T-helper 1 cell treated with Interleukin-12 subunit alpha and Interleukin-12 subunit beta and Interleukin-4 antibody, amounts not matched to agents 30 ng/mL and 1 ng/mL, for 36 hours (primary cell): ENCODE results near the gene DOC2A. TPM values are rescaled to one million over a fixed set of nuclear protein-coding genes. Genes with fewer than 3 reads are reported as not detected.
"Not testable (repeated sequence)": the region's sequence is repeated elsewhere in the genome, so short reads cannot be mapped to it uniquely, and the experiment has no call there.

ENCODE experiments used
- intact Hi-C: fragments of 100-400 bp; cut with micrococcal nuclease; formaldehyde crosslinking; loops from one replicate; pipeline ENCODE4 v1.15.1; 2024
- total RNA-seq: library from RNA; stranded (reverse); gene quantifications from 2 replicates; pipeline ENCODE4 v1.2.3, GENCODE V29; 2022

DOC2A gene
- total RNA-seq, 1 donor from 2014 or later, result not detected

- intact Hi-C loops, result loop anchor here (10.0 kb wide), 1 partner anchor 680 kb away; the partner anchor contains the start of genes FBRS and PRR14
Observed at GRCh38 chr16:29974291-29975133, 36.3 kb downstream of the DOC2A start.

- intact Hi-C loops, result loop anchor here (1.0 to 10.0 kb wide), 9 partner anchors 11 to 681 kb away; partner anchors contain the start of genes CDIPT, FBRS, INO80E and KCTD13
Observed at GRCh38 chr16:29973384-29974246, 37.2 kb downstream of the DOC2A start, which contains the start of gene TAOK2. TAOK2 (plus strand) TSS chr16:29973868; CDS start chr16:29977773, 3,905 bp downstream.

- intact Hi-C loops, result loop anchor here (1.0 to 10.0 kb wide), 9 partner anchors 11 to 682 kb away; partner anchors contain the start of genes CDIPT, FBRS, INO80E and KCTD13
Observed at GRCh38 chr16:29972992-29973383, 37.8 kb downstream of the DOC2A start.

- intact Hi-C loops, result loop anchor here (10.0 kb wide), 1 partner anchor 682 kb away; the partner anchor contains the start of genes FBRS and PRR14
Observed at GRCh38 chr16:29972500-29972899, 38.3 kb downstream of the DOC2A start.

GRCh38 chr16:29971304-29971703 lies 39.5 kb downstream of the DOC2A start:
- intact Hi-C loops, result loop anchor here (10.0 kb wide), 1 partner anchor 683 kb away; the partner anchor contains the start of genes FBRS and PRR14

- intact Hi-C loops, result no loop called here
Observed at GRCh38 chr16:29968205-29968604, 42.6 kb downstream of the DOC2A start.

GRCh38 chr16:29963021-29963743 lies 47.6 kb downstream of the DOC2A start:
- intact Hi-C loops, result loop anchor here (2.0 kb wide), 1 partner anchor 142 kb away; the partner anchor contains the start of gene MVP

GRCh38 chr16:29962344-29962994 lies 48.4 kb downstream of the DOC2A start:
- intact Hi-C loops, result loop anchor here (1.0 to 2.0 kb wide), 3 partner anchors 11 to 142 kb away; partner anchors contain the start of genes CDIPT, MVP and TAOK2

GRCh38 chr16:29961479-29962343 lies 49.1 kb downstream of the DOC2A start, which contains the start of gene TMEM219:
TMEM219 (plus strand) TSS chr16:29962079; CDS start chr16:29963144, 1,065 bp downstream.
- intact Hi-C loops, result loop anchor here (1.0 to 2.0 kb wide), 5 partner anchors 12 to 141 kb away; partner anchors contain the start of genes CDIPT, INO80E, KCTD13 and MVP

- intact Hi-C loops, result loop anchor here (1.0 kb wide), 2 partner anchors 35 kb away; partner anchors contain the start of genes INO80E and KCTD13
Observed at GRCh38 chr16:29961127-29961478, 49.7 kb downstream of the DOC2A start.

GRCh38 chr16:29959821-29960220 lies 51.0 kb downstream of the DOC2A start:
- intact Hi-C loops, result not testable (repeated sequence)

GRCh38 chr16:29959293-29959692 lies 51.5 kb downstream of the DOC2A start:
- intact Hi-C loops, result no loop called here

- intact Hi-C loops, result no loop called here
Observed at GRCh38 chr16:29958756-29959155, 52.1 kb downstream of the DOC2A start.

Other genes starting within 250 kb of the DOC2A start
- not detected in 2 replicates for gene ZG16, start 232.8 kb downstream of the DOC2A start, total RNA-seq
- 129 and 133 TPM in 2 replicates for gene KIF22, start 220.3 kb downstream of the DOC2A start, total RNA-seq
- gene MAZ, start 204.5 kb downstream of the DOC2A start, total RNA-seq, result 353 and 357 TPM in 2 replicates
- 0.61 and 0.91 TPM in 2 replicates for gene PRRT2, start 198.8 kb downstream of the DOC2A start, total RNA-seq
- gene PAGR1, start 194.9 kb downstream of the DOC2A start, total RNA-seq, result 24.3 and 24.8 TPM in 2 replicates
- 263 and 268 TPM in 2 replicates for gene MVP, start 190.6 kb downstream of the DOC2A start, total RNA-seq
- 68.7 and 75.4 TPM in 2 replicates for gene CDIPT, start 147.8 kb downstream of the DOC2A start, total RNA-seq
- 0.07 TPM in 2 replicates for gene SEZ6L2, start 111.5 kb downstream of the DOC2A start, total RNA-seq
- gene ASPHD1, start 110.5 kb downstream of the DOC2A start, total RNA-seq, result 0.17 and 0.32 TPM in 2 replicates
- 42.2 and 48.4 TPM in 2 replicates for gene KCTD13, start 84.8 kb downstream of the DOC2A start, total RNA-seq
- 46.1 and 54.0 TPM in 2 replicates for gene TMEM219, start 48.9 kb downstream of the DOC2A start, total RNA-seq
- gene TAOK2, start 37.2 kb downstream of the DOC2A start, total RNA-seq, result 39.8 and 41.5 TPM in 2 replicates
- 35.8 and 36.9 TPM in 2 replicates for gene HIRIP3, start 15.4 kb downstream of the DOC2A start, total RNA-seq
- gene INO80E, start 14.8 kb downstream of the DOC2A start, total RNA-seq, result 98.2 and 112 TPM in 2 replicates
- not detected in 2 replicates for gene C16orf92, start 12.2 kb upstream of the DOC2A start, total RNA-seq
- 1.4 and 2.3 TPM in 2 replicates for gene TLCD3B, start 20.2 kb upstream of the DOC2A start, total RNA-seq
- gene ALDOA, start 54.7 kb upstream of the DOC2A start, total RNA-seq, result 1,204 and 1,207 TPM in 2 replicates
- gene PPP4C, start 65.0 kb upstream of the DOC2A start, total RNA-seq, result 147 and 149 TPM in 2 replicates
- gene TBX6, start 80.9 kb upstream of the DOC2A start, total RNA-seq, result 0.54 and 0.68 TPM in 2 replicates
- gene YPEL3, start 85.2 kb upstream of the DOC2A start, total RNA-seq, result 49.2 and 51.4 TPM in 2 replicates
- 7.6 and 11.2 TPM in 2 replicates for gene GDPD3, start 102.5 kb upstream of the DOC2A start, total RNA-seq
- gene MAPK3, start 112.2 kb upstream of the DOC2A start, total RNA-seq, result 65.5 and 68.9 TPM in 2 replicates
- 1,802 and 1,829 TPM in 2 replicates for gene CORO1A, start 172.6 kb upstream of the DOC2A start, total RNA-seq
- gene BOLA2B, start 182.6 kb upstream of the DOC2A start, total RNA-seq, result 183 and 188 TPM in 2 replicates
- 57.3 and 64.3 TPM in 2 replicates for gene SLX1A, start 182.8 kb upstream of the DOC2A start, total RNA-seq
- gene SULT1A3, start 188.2 kb upstream of the DOC2A start, total RNA-seq, result 29.2 and 31.7 TPM in 2 replicates
- 10.8 and 19.5 TPM in 2 replicates for gene NPIPB13, start 237.5 kb upstream of the DOC2A start, total RNA-seq